Bronchus fibroblast of lung (primary cell): ENCODE results near the gene KRT6B. TPM values are rescaled to one million over a fixed set of nuclear protein-coding genes. Genes with fewer than 3 reads are reported as not detected.

Experiments used
- total RNA-seq: library from RNA; depleted of rRNA; stranded (reverse); fragments of >200 nt; gene quantifications from 2 replicates; pipeline ENCODE4 v1.2.3, GENCODE V29; 2015

Gene KRT6B
- total RNA-seq: not detected in 2 replicates

GRCh38 chr12:52452101-52452500 lies at the start of gene KRT6B:
TSS of gene KRT6B (minus strand) at chr12:52452146. CDS start at chr12:52452078, 68 bp downstream.

GRCh38 chr12:52493172-52493571 lies 41.2 kb upstream of the KRT6B start, which contains the start of gene KRT6A:
TSS of gene KRT6A (minus strand) at chr12:52493257. CDS start at chr12:52493188, 69 bp downstream.

GRCh38 chr12:52473768-52474167 lies 21.8 kb upstream of the KRT6B start, which contains the start of gene KRT6C:
TSS of gene KRT6C (minus strand) at chr12:52473805. CDS start at chr12:52473737, 68 bp downstream.

DNA sequence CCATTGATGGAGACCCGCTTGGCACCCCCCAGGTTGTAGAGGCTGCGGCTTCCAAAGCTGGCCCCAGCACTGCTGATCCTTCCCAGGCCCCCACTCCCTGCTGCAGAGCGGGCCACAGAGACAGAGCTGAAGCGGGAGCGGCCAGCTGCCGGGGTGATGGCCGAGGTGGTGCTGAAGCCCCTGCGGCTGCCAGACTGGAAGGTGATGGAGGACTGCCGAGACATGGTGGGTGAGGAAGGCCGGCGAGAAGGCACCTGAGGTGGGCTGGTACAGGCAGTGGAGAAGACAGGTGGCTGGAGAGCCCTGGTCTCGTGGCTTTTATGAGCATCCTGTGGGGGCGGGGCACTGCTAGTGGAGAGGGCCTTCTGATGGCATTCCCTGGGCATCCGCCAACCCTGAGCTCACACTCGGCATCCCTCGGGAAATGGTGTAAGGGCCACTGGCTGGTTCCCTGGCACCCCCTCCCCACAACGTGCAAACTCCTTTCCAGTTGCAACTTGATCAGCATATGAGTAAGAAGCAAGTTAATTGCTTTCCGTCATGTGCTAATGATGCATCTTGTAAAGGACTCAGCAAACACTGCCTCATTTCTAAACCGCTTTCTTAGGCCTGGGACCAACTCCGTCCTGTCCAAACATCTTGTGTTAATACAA lies 17.7 kb downstream of the KRT6B start, which contains the start of gene KRT75:
Gene KRT75, minus strand, starts transcription at position 291 of the 653 bp plus-strand sequence. Its CDS starts 67 bp downstream, at position 224.

DNA sequence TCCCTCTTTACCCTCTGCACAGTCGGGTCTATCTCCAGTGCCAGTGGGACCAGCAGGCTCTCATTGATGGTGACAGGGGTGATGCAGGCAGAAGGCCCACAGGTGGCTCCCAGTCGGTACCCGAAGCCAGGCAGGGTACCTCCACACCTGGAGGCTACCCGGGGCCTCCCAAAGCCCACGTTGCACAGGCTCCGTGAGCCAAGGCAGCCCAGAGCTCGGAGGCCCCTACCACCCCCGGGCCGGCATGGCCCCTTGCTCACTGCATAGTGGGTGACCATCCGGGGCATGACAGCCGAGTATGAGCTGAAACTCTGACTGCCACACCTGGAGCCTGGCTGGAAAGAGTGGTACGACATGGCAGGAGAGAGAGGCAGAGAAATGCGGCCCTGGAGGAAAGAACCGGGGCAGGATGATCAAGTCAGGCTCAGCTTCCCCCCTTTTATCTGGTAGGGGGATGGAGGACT lies 46.0 kb downstream of the KRT6B start, which contains the start of gene KRT82:
Gene KRT82, minus strand, starts transcription at position 414 of the 464 bp plus-strand sequence. Its CDS starts 58 bp downstream, at position 356.

Other genes with a start within 250 kb of the KRT6B start
- 9.2 and 11.1 TPM in 2 replicates for gene KRT7, start 218.9 kb downstream of the KRT6B start, total RNA-seq
- gene KRT86, start 177.5 kb downstream of the KRT6B start, total RNA-seq: 0.15 TPM in 1 of 2 replicates, not detected in the other
- not detected in 2 replicates for gene KRT81, start 160.6 kb downstream of the KRT6B start, total RNA-seq
- gene KRT83, start 130.7 kb downstream of the KRT6B start, total RNA-seq: not detected in 2 replicates
- gene KRT85, start 84.7 kb downstream of the KRT6B start, total RNA-seq: not detected in 2 replicates
- not detected in 2 replicates for gene KRT84, start 66.5 kb downstream of the KRT6B start, total RNA-seq
- not detected in 2 replicates for gene KRT82, start 45.8 kb downstream of the KRT6B start, total RNA-seq
- not detected in 2 replicates for gene KRT75, start 17.8 kb downstream of the KRT6B start, total RNA-seq
- gene KRT6C, start 21.7 kb upstream of the KRT6B start, total RNA-seq: not detected in 2 replicates
- 0.17 and 0.30 TPM in 2 replicates for gene KRT6A, start 41.1 kb upstream of the KRT6B start, total RNA-seq
- gene KRT5, start 68.2 kb upstream of the KRT6B start, total RNA-seq: 0.17 TPM in 1 of 2 replicates, not detected in the other
- gene KRT71, start 101.0 kb upstream of the KRT6B start, total RNA-seq: not detected in 2 replicates
- gene KRT74, start 121.7 kb upstream of the KRT6B start, total RNA-seq: not detected in 2 replicates
- gene KRT72, start 149.3 kb upstream of the KRT6B start, total RNA-seq: not detected in 2 replicates
- not detected in 2 replicates for gene KRT73, start 166.4 kb upstream of the KRT6B start, total RNA-seq
- not detected in 2 replicates for gene KRT2, start 200.1 kb upstream of the KRT6B start, total RNA-seq
- not detected in 2 replicates for gene KRT1, start 228.3 kb upstream of the KRT6B start, total RNA-seq